Measurements from ENCODE around the gene SF3B3. TPM values are rescaled to one million over a fixed set of nuclear protein-coding genes. Genes with fewer than 3 reads are reported as not detected.
A peak's percentile ranks its signal among the peaks of the same experiment; 100 is the strongest.

The SF3B3 gene
- total RNA-seq, 2 donors from 2014 or later, result 94.6 to 123 TPM

DNA sequence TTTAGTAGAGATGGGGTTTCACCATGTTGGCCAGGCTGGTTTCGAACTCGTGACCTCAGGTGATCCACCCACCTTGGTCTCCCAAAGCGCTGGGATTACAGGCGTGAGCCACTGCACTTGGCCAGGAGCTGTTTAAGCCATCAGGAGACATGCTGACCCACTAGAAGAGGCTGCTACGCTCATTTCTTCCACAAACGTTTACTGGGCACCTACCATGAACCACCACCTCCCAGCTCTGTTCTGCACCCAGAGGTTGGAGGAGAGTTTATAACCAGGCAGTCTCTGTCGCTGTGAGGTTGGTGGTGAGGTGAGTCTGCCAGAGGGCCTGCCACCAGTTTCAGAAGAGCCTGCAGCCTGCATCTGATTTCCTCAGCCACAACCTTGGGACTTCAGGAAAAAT is 51.8 kb downstream of the SF3B3 start:
- Histone ChIP-seq H3K4me1 (ENCODE audit: control insufficient read depth in 1 of 2, low read depth in 2 of 2) (peaks cover 49 to 70% of the 10 kb centered on the region in 2 donors), H3K4me3 (no peak overlapping the region), H3K27ac (peak overlapping the region; percentile 74 to 87), H3K9me3 (no peaks in the 10 kb centered on the region), H3K36me3 (peaks cover 22% of the 10 kb centered on the region), H3K27me3 (replicated peaks; ENCODE audit: insufficient read depth) (no peaks in the 10 kb centered on the region)
- no peak for DNase-seq (ENCODE audit: low spot score)
- no peak for ATAC-seq (ENCODE audit: insufficient number of reproducible peaks, low FRiP score, low read depth)
- TF ChIP-seq, protein P1, sequence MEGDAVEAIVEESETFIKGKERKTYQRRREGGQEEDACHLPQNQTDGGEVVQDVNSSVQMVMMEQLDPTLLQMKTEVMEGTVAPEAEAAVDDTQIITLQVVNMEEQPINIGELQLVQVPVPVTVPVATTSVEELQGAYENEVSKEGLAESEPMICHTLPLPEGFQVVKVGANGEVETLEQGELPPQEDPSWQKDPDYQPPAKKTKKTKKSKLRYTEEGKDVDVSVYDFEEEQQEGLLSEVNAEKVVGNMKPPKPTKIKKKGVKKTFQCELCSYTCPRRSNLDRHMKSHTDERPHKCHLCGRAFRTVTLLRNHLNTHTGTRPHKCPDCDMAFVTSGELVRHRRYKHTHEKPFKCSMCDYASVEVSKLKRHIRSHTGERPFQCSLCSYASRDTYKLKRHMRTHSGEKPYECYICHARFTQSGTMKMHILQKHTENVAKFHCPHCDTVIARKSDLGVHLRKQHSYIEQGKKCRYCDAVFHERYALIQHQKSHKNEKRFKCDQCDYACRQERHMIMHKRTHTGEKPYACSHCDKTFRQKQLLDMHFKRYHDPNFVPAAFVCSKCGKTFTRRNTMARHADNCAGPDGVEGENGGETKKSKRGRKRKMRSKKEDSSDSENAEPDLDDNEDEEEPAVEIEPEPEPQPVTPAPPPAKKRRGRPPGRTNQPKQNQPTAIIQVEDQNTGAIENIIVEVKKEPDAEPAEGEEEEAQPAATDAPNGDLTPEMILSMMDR (IDR thresholded peaks at IDR 0.05), result no peak

DNA sequence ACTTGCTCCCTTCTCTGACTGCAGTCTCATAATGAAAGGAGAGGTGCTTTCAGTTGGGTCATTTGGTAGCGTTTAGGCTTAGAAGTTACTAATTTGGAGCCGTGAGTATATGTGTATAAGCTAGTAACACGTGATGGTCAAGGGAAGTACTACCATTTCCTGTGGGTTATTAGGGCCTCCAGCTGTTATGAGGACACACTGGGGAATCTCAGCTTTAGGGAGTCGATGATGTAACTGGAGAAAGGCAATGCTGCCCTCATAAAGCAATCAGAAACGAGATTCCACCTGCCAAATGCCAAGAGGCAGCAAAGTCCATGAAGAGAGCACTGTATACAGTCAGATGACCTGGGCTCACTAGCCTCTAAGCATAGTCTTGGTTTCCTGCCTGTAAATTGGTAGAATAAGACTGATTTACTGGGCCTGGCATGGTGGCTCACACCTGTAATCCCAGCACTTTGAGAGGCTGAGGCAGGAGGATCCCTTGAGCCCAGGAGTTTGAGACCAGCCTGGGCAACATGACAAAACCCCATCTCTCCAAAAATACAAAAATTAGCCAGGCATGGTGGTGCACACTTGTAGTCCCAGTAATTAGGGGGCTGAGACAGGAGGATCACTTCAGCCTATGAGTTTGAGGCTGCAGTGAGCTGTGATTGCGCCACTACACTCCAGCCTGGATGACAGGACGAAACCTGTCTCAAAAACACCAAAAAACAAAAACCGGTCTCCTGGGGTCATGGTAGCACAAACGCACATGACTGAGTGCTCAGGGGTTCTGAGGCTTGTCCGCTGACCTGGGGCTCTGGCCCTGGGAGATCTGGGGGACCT is 53.0 kb downstream of the SF3B3 start:
- peaks cover 49 to 78% of the 10 kb centered on the region in 2 donors for H3K4me1 ChIP-seq (ENCODE audit: control insufficient read depth in 1 of 2, low read depth in 2 of 2)
- H3K36me3 ChIP-seq, result peaks cover 11% of the 10 kb centered on the region
- TF ChIP-seq, protein P1 (IDR thresholded peaks at IDR 0.05), result no peak
- no peaks in the 10 kb centered on the region for H3K9me3 ChIP-seq
- no peaks in the 10 kb centered on the region for H3K27me3 ChIP-seq (replicated peaks; ENCODE audit: insufficient read depth)
- DNase-seq (ENCODE audit: low spot score), result no peak
- H3K27ac ChIP-seq, result peak overlapping the region; percentile 74 to 87
- ATAC-seq (ENCODE audit: insufficient number of reproducible peaks, low FRiP score, low read depth), result no peak
- no peak overlapping the region for H3K4me3 ChIP-seq

DNA sequence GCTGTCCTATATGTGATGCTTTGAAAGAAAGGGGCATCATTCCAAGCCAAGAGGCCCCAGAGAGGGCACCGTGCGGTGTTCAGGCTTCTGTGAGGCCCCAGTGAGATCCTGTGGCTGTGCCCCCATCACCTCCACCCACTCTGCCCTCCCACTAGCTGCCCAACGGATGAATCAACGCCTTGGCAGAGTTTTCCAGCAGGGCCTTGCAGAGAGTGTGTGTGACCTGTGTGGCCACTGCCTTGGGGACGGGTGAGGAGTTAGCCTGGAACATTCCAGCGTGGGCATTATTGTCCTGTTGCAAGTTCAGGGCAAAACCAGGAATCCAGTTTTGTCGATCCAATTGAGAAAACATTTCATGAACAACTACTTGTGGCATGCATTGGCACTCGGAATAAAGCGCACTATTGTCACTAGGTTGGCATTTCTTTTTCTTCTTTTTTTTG is 53.7 kb downstream of the SF3B3 start:
- Histone ChIP-seq H3K9me3 (no peaks in the 10 kb centered on the region), H3K27ac (peak overlapping the region; percentile 74 to 87), H3K4me1 (ENCODE audit: control insufficient read depth in 1 of 2, low read depth in 2 of 2) (peaks cover 43 to 77% of the 10 kb centered on the region in 2 donors)

DNA sequence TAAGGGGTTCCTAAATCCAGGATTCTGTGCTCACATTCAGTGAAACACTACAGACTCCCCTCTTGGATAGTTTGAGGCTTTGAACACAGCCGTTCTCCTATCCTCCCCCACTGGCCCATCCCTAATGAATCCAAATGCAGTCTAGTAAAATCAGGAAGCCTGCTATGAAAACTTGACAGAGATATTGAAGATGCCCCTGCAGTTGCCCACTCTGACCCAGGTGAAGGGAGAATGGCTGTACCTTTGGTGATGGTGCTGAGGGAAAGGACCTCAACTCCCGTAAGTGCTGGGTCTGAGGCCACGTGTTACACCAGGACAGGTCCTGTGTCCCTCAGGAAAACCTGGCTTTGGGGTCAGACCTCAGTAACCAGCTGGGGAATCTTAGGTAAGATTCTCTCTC is 54.4 kb downstream of the SF3B3 start:
- TF ChIP-seq, protein P1 (IDR thresholded peaks at IDR 0.05), result no peak
- no peak for ATAC-seq (ENCODE audit: insufficient number of reproducible peaks, low FRiP score, low read depth)
- DNase-seq (ENCODE audit: low spot score), result no peak
- H3K4me1 ChIP-seq (ENCODE audit: control insufficient read depth in 1 of 2, low read depth in 2 of 2), result peaks cover 36 to 69% of the 10 kb centered on the region in 2 donors
- H3K36me3 ChIP-seq, result no peaks in the 10 kb centered on the region
- H3K27ac ChIP-seq, result peak overlapping the region; percentile 74 to 87
- H3K27me3 ChIP-seq (replicated peaks; ENCODE audit: insufficient read depth), result no peaks in the 10 kb centered on the region
- H3K4me3 ChIP-seq, result no peak overlapping the region
- H3K9me3 ChIP-seq, result no peaks in the 10 kb centered on the region

More for the DNA sequence above, 53.7 kb downstream of the SF3B3 start:
- TF ChIP-seq, protein P1 (IDR thresholded peaks at IDR 0.05), result no peak
- Histone ChIP-seq H3K4me3 (no peak overlapping the region), H3K27me3 (replicated peaks; ENCODE audit: insufficient read depth) (no peaks in the 10 kb centered on the region), H3K36me3 (peaks cover 4% of the 10 kb centered on the region)
- ATAC-seq (ENCODE audit: insufficient number of reproducible peaks, low FRiP score, low read depth) (peak; percentile 44), DNase-seq (ENCODE audit: low spot score) (peak; percentile 74)

DNA sequence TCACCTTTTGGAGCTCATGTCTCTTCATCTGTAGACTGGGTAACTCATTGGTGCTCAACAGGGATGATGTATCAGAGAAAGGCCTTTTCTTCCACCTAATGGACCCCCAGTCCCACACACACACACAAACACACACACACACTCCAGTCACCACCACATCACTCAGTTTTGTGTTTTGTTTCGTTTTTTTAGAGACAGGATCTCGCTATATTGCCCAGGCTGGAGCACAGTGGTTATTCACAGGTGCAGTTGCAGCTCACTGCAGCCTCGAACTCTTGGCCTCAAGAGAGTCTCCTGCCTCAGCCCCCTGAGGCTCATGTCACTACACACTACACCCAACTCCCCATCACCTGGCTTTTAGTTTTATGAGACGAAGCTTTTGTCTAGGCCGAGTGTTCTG is 55.6 kb downstream of the SF3B3 start:
- H3K4me1 ChIP-seq (ENCODE audit: control insufficient read depth in 1 of 2, low read depth in 2 of 2), result peaks cover 28 to 57% of the 10 kb centered on the region in 2 donors
- no peaks in the 10 kb centered on the region for H3K27me3 ChIP-seq (replicated peaks; ENCODE audit: insufficient read depth)
- no peaks in the 10 kb centered on the region for H3K36me3 ChIP-seq
- ATAC-seq (ENCODE audit: insufficient number of reproducible peaks, low FRiP score, low read depth) (no peak), DNase-seq (ENCODE audit: low spot score) (no peak)
- H3K9me3 ChIP-seq, result no peaks in the 10 kb centered on the region
- TF ChIP-seq, protein P1 (IDR thresholded peaks at IDR 0.05), result no peak
- peak overlapping the region; percentile 68 for H3K4me3 ChIP-seq
- H3K27ac ChIP-seq, result peak overlapping the region in 1 of 2 donors; percentile 58

Measured in thoracic aorta (tissue), 2 donors.